CD14-positive monocyte (primary cell): ENCODE data around the gene CISD3. TPM values are rescaled to one million over a fixed set of nuclear protein-coding genes. Genes with fewer than 3 reads are reported as not detected.

Experiments used
- DNase-seq, 3 donors: peaks; one replicate each; pipeline ENCODE4 v3.0.0-alpha.2; 2011 to 2022
- H2AFZ ChIP-seq: 2 replicates; pipeline ENCODE4 v1.6.0; 2012; ENCODE audit warnings: mild to moderate bottlenecking, low read depth, low read length, inconsistent platforms; ENCODE audit not compliant: insufficient read depth, poor library complexity, severe bottlenecking
- H3K27ac ChIP-seq, 2 donors: 1 replicate in 1 of 2; 2 replicates in 1 of 2; pipeline ENCODE4 v1.5.1; 2012 to 2013; ENCODE audit warnings: low read length in 2 of 2, control low read depth in 1 of 2, inconsistent platforms in 1 of 2, low read depth in 1 of 2, mild to moderate bottlenecking in 1 of 2
- H3K27me3 ChIP-seq, 2 donors: one replicate each; pipeline versions ENCODE4 v1.6.0 to v1.6.1; 2011 to 2013; ENCODE audit warnings: low read length in 2 of 2; ENCODE audit not compliant: control insufficient read depth in 2 of 2, insufficient read depth in 2 of 2
- H3K36me3 ChIP-seq, 2 donors: replicated peaks in 1 of 2; 1 replicate in 1 of 2; 2 replicates in 1 of 2; pipeline versions ENCODE4 v1.5.1 to v1.6.1; 2012 to 2013; ENCODE audit warnings: low read length in 2 of 2, control low read depth in 1 of 2, inconsistent platforms in 1 of 2, mild to moderate bottlenecking in 1 of 2; ENCODE audit not compliant: insufficient read depth in 2 of 2, control insufficient read depth in 1 of 2
- H3K4me1 ChIP-seq, 2 donors: 1 replicate in 1 of 2; 2 replicates in 1 of 2; pipeline versions ENCODE4 v1.5.1 to v1.6.1; 2012 to 2013; ENCODE audit warnings: low read length in 2 of 2, control low read depth in 1 of 2, inconsistent platforms in 1 of 2, mild to moderate bottlenecking in 1 of 2, moderate library complexity in 1 of 2; ENCODE audit not compliant: insufficient read depth in 2 of 2, control insufficient read depth in 1 of 2
- H3K4me2 ChIP-seq: replicated peaks from 2 replicates; pipeline ENCODE3; 2012; ENCODE audit warnings: low read length, moderate library complexity, mild to moderate bottlenecking; ENCODE audit not compliant: poor library complexity, severe bottlenecking; ENCODE audit errors: extremely low read depth
- H3K4me3 ChIP-seq, 3 experiments: fragments of 200-600 bp in 1 of 3; sonication (generic) in 1 of 3; replicated peaks in 1 of 3; 1 replicate in 2 of 3; 2 replicates in 1 of 3; pipeline ENCODE4 v1.5.1; 2011 to 2013; ENCODE audit warnings: low read length in 3 of 3, mild to moderate bottlenecking in 3 of 3, control low read depth in 2 of 3, low read depth in 2 of 3, inconsistent platforms in 1 of 3, moderate library complexity in 1 of 3
- H3K79me2 ChIP-seq: 2 replicates; pipeline ENCODE4 v1.6.0; 2012; ENCODE audit warnings: mild to moderate bottlenecking, control low read depth, inconsistent platforms, low read length, moderate library complexity; ENCODE audit not compliant: insufficient read depth
- H3K9ac ChIP-seq: 2 replicates; pipeline ENCODE4 v1.6.0; 2017; ENCODE audit warnings: low read length, mild to moderate bottlenecking; ENCODE audit not compliant: insufficient read depth, poor library complexity, severe bottlenecking
- H3K9me3 ChIP-seq, 2 donors: replicated peaks in 1 of 2; 1 replicate in 1 of 2; 2 replicates in 1 of 2; pipeline versions ENCODE4 v1.5.1 to v1.6.1; 2012 to 2013; ENCODE audit warnings: low read length in 2 of 2, control low read depth in 1 of 2; ENCODE audit not compliant: control insufficient read depth in 1 of 2, insufficient read depth in 1 of 2
- H4K20me1 ChIP-seq: 2 replicates; pipeline ENCODE4 v1.6.0; 2012; ENCODE audit warnings: mild to moderate bottlenecking, low read length, control low read depth, moderate library complexity; ENCODE audit not compliant: insufficient read depth
- H3K27ac Mint-ChIP-seq, 7 donors: one replicate each; pipeline ENCODE4 v1.8.0; 2020; ENCODE audit warnings: mild to moderate bottlenecking in 7 of 7, mixed read lengths in 7 of 7, moderate library complexity in 6 of 7, inconsistent platforms in 2 of 7
- H3K27me3 Mint-ChIP-seq, 3 donors: one replicate each; pipeline ENCODE4 v1.8.0; 2021 to 2022; ENCODE audit warnings: low read depth in 3 of 3, mild to moderate bottlenecking in 3 of 3, mixed read lengths in 3 of 3, moderate library complexity in 3 of 3, inconsistent platforms in 1 of 3
- H3K36me3 Mint-ChIP-seq, 2 donors: one replicate each; pipeline ENCODE4 v1.8.0; 2020; ENCODE audit warnings: mixed read lengths in 2 of 2, inconsistent platforms in 1 of 2, mild to moderate bottlenecking in 1 of 2
- H3K4me1 Mint-ChIP-seq: one replicate; pipeline ENCODE4 v1.8.0; 2020; ENCODE audit warnings: mild to moderate bottlenecking, mixed read lengths
- H3K4me3 Mint-ChIP-seq, 2 donors: one replicate each; pipeline ENCODE4 v1.8.0; 2020; ENCODE audit warnings: mild to moderate bottlenecking in 2 of 2, mixed read lengths in 2 of 2, moderate library complexity in 1 of 2
- H3K9me3 Mint-ChIP-seq, 7 donors: one replicate each; pipeline ENCODE4 v1.8.0; 2020 to 2022; ENCODE audit warnings: mixed read lengths in 7 of 7, mild to moderate bottlenecking in 6 of 7, moderate library complexity in 6 of 7, inconsistent platforms in 2 of 7
- WGBS: methylation state at CpG from one replicate; pipeline ENCODE4 v1.1.5; 2013; ENCODE audit warnings: missing lambda C conversion rate; ENCODE audit not compliant: insufficient coverage; 5-methylcytosine and 5-hydroxymethylcytosine counted together
- intact Hi-C, 2 donors: fragments of 100-400 bp; cut with micrococcal nuclease; formaldehyde crosslinking; loops; one replicate each; pipeline versions ENCODE4 v1.15.0 to v1.15.1; 2023
- polyA plus RNA-seq, 3 donors: library from polyadenylated mRNA; depleted of rRNA in 1 of 3; unstranded in 2 of 3; stranded (reverse) in 1 of 3; fragments of 300-500 nt in 2 of 3; fragments of >200 nt in 1 of 3; fragmentation: Illumina TruSeq in 2 of 3; gene quantifications; 1 replicate in 2 of 3; 2 replicates in 1 of 3; pipeline ENCODE4 v1.2.3, GENCODE V29; 2012 to 2021
- TF ChIP-seq, protein P1 (sequence below): fragments of 200-600 bp; IDR thresholded peaks from one replicate; pipeline ENCODE4 v1.8.0; 2022; ENCODE audit warnings: antibody characterized with exemption, mild to moderate bottlenecking

The CISD3 gene
- polyA plus RNA-seq, 3 donors = 7.1 to 61.2 (median 53.4) TPM

DNA sequence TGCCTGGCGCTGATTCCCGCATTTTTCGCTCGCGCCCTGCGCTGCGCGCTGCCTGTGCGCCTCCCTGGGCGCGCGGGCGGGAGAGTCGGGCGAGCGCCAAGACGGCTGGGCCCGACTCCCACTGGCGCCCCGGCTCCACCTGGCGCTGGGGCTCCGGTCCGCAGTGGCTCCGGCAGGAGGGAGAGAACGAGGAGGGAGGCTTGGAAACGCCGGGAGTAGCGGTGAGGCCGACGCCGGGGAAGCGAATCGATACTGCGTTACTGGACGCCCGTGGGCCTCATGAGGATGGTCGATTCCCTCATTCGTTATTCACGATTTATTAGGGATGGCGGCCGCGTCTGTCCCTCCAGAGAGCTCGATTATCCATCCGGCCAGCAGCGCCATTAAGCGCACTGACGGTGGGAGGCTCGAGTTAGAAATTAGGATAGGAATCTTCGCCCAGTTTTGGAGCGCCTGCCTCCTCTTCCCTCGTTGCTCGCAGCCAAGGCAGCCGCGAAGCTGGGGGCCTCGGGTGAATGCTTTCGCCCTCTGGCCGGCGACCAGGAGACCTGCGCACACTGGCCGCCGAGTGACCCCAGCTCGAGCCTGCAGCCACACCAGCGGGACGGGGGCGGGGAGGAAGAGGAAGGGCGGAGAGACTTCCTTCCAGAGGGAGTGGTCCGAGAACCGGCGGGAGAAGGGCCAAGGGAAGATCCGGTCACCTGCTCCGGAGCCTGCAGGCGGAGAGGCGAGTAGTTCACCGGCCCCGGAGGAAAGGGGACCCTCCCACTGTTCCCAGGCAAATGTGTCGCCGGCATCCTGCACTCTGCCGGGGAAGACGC lies 19.3 kb downstream of the CISD3 start:
- TF ChIP-seq, protein P1, sequence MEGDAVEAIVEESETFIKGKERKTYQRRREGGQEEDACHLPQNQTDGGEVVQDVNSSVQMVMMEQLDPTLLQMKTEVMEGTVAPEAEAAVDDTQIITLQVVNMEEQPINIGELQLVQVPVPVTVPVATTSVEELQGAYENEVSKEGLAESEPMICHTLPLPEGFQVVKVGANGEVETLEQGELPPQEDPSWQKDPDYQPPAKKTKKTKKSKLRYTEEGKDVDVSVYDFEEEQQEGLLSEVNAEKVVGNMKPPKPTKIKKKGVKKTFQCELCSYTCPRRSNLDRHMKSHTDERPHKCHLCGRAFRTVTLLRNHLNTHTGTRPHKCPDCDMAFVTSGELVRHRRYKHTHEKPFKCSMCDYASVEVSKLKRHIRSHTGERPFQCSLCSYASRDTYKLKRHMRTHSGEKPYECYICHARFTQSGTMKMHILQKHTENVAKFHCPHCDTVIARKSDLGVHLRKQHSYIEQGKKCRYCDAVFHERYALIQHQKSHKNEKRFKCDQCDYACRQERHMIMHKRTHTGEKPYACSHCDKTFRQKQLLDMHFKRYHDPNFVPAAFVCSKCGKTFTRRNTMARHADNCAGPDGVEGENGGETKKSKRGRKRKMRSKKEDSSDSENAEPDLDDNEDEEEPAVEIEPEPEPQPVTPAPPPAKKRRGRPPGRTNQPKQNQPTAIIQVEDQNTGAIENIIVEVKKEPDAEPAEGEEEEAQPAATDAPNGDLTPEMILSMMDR = no peak
- 0% methylated on average over 74 of the region's 79 CpGs for WGBS
- Mint-ChIP-seq H3K36me3 (peaks cover 10 to 12% of the 10 kb centered on the region in 2 donors), H3K4me1 (peaks cover 63% of the 10 kb centered on the region), H3K27me3 (peaks cover 50 to 67% (median 57%) of the 10 kb centered on the region in 3 donors), H3K9me3 (peaks cover 0 to 21% (median 4%) of the 10 kb centered on the region in 7 donors), H3K27ac (peak overlapping the region in 3 of 7 donors; percentile 28 to 59 (median 43)), H3K4me3 (peak overlapping the region; percentile 86 to 98)
- intact Hi-C loops = loop anchor here (5.0 to 10.0 kb wide), 2 partner anchors 55 to 72 kb away; no protein-coding TSS in a partner anchor
- Histone ChIP-seq H4K20me1 (peaks cover 7% of the 10 kb centered on the region), H3K27me3 (peaks cover 21 to 59% of the 10 kb centered on the region in 2 donors), H3K4me1 (peaks cover 65 to 75% of the 10 kb centered on the region in 2 donors), H3K9me3 (no peaks in the 10 kb centered on the region), H3K9ac (peak overlapping the region; percentile 56), H3K4me3 (peak overlapping the region; percentile 56 to 98 (median 63)), H3K36me3 (peaks cover 2 to 3% of the 10 kb centered on the region in 2 donors), H3K4me2 (peak overlapping the region; percentile 94), H3K27ac (no peak overlapping the region), H3K79me2 (peaks cover 20% of the 10 kb centered on the region), H2AFZ (peak overlapping the region; percentile 84)
- peak in 2 of 3 donors; percentile 34 to 50 for DNase-seq

DNA sequence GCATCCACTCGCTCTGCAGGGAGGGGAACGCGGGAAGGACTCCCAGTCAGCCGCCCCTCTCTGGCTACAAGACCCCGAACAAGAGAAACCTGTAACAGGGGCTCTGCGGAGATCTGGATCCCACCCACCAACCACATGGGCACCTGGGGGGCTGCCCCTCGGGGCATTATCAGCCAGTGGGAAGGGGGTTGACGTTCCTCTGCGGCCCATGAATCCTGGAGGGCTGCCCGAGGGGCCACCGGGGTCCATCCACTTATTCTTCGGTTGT lies 19.8 kb downstream of the CISD3 start:
- intact Hi-C loops = loop anchor here (5.0 to 10.0 kb wide), 2 partner anchors 55 to 73 kb away; no protein-coding TSS in a partner anchor
- H3K9me3 Mint-ChIP-seq = peaks cover 0 to 21% (median 4%) of the 10 kb centered on the region in 7 donors
- Histone ChIP-seq H3K79me2 (peaks cover 25% of the 10 kb centered on the region), H3K36me3 (peaks cover 7 to 8% of the 10 kb centered on the region in 2 donors), H3K9me3 (no peaks in the 10 kb centered on the region), H3K27me3 (peaks cover 21 to 55% of the 10 kb centered on the region in 2 donors), H3K4me2 (peak overlapping the region; percentile 94), H3K4me1 (peaks cover 65 to 75% of the 10 kb centered on the region in 2 donors), H3K4me3 (peak overlapping the region; percentile 56 to 98 (median 63)), H4K20me1 (peaks cover 13% of the 10 kb centered on the region), H3K9ac (peak overlapping the region; percentile 56), H3K27ac (no peak overlapping the region), H2AFZ (peak overlapping the region; percentile 84)
- peaks cover 65% of the 10 kb centered on the region for H3K4me1 Mint-ChIP-seq
- peak overlapping the region; percentile 86 to 98 for H3K4me3 Mint-ChIP-seq
- peaks cover 14 to 18% of the 10 kb centered on the region in 2 donors for H3K36me3 Mint-ChIP-seq
- H3K27ac Mint-ChIP-seq = peak overlapping the region in 3 of 7 donors; percentile 28 to 59 (median 43)
- peaks cover 46 to 62% (median 51%) of the 10 kb centered on the region in 3 donors for H3K27me3 Mint-ChIP-seq
- TF ChIP-seq, protein P1 = no peak
- DNase-seq = no peak
- 5% methylated on average over 7 of the region's 12 CpGs for WGBS
